Naive thymus-derived CD8-positive, alpha-beta T cell (primary cell): ENCODE results near the gene TRABD2B. TPM values are rescaled to one million over a fixed set of nuclear protein-coding genes. Genes with fewer than 3 reads are reported as not detected.

ENCODE experiments used
- ATAC-seq, 2 donors: fragments of 150-1000 bp; cut with Tn5 transposase in 1 of 2; sonication (Bioruptor Pico), chemical (Tn5 transposase) in 1 of 2; 1 replicate in 1 of 2; 2 replicates in 1 of 2; pipeline ENCODE4 v1.10.0; 2021; ENCODE audit warnings: mild to moderate bottlenecking in 2 of 2, moderate library complexity in 2 of 2
- POLR2A ChIA-PET: fragments of 350-600 bp; sonication (Branson Sonifier 250); formaldehyde crosslinking; loops from one replicate; lab custom pipeline; 2021; ENCODE audit warnings: antibody characterized with exemption; lab: Charles Lee
- DNase-seq, 10 donors: peaks; one replicate each; pipeline versions ENCODE4 v3.0.0 to v3.0.0-alpha.2; 2020 to 2022
- H3K27ac Mint-ChIP-seq, 10 donors: one replicate each; pipeline ENCODE4 v1.8.0; 2020 to 2022; ENCODE audit warnings: mild to moderate bottlenecking in 10 of 10, mixed read lengths in 10 of 10, moderate library complexity in 4 of 10, inconsistent platforms in 1 of 10
- H3K27me3 Mint-ChIP-seq, 5 donors: one replicate each; pipeline ENCODE4 v1.8.0; 2021 to 2022; ENCODE audit warnings: mixed read lengths in 5 of 5
- H3K36me3 Mint-ChIP-seq, 3 donors: one replicate each; pipeline ENCODE4 v1.8.0; 2020 to 2022; ENCODE audit warnings: mixed read lengths in 3 of 3, mild to moderate bottlenecking in 2 of 3, inconsistent platforms in 1 of 3
- H3K4me1 Mint-ChIP-seq, 4 donors: one replicate each; pipeline ENCODE4 v1.8.0; 2021 to 2022; ENCODE audit warnings: mixed read lengths in 4 of 4
- H3K4me3 Mint-ChIP-seq, 10 donors: one replicate each; pipeline ENCODE4 v1.8.0; 2020 to 2022; ENCODE audit warnings: mild to moderate bottlenecking in 10 of 10, mixed read lengths in 10 of 10, moderate library complexity in 6 of 10, inconsistent platforms in 1 of 10
- H3K9me3 Mint-ChIP-seq, 9 donors: one replicate each; pipeline ENCODE4 v1.8.0; 2020 to 2022; ENCODE audit warnings: mixed read lengths in 9 of 9, mild to moderate bottlenecking in 3 of 9, inconsistent platforms in 1 of 9, moderate library complexity in 1 of 9
- polyA plus RNA-seq, 3 donors: library from polyadenylated mRNA; unstranded; fragments of 300-500 nt; fragmentation: Illumina TruSeq; gene quantifications; one replicate each; pipeline ENCODE4 v1.2.3, GENCODE V29; 2021
- total RNA-seq, 8 experiments: library from RNA in 2 of 8; stranded (reverse) in 2 of 8; gene quantifications; one replicate each; pipeline ENCODE4 v1.2.3 and lab custom pipeline; 2021 to 2026

The TRABD2B gene
- total and polyA plus RNA-seq, 5 experiments from 2014 or later: not detected

DNA sequence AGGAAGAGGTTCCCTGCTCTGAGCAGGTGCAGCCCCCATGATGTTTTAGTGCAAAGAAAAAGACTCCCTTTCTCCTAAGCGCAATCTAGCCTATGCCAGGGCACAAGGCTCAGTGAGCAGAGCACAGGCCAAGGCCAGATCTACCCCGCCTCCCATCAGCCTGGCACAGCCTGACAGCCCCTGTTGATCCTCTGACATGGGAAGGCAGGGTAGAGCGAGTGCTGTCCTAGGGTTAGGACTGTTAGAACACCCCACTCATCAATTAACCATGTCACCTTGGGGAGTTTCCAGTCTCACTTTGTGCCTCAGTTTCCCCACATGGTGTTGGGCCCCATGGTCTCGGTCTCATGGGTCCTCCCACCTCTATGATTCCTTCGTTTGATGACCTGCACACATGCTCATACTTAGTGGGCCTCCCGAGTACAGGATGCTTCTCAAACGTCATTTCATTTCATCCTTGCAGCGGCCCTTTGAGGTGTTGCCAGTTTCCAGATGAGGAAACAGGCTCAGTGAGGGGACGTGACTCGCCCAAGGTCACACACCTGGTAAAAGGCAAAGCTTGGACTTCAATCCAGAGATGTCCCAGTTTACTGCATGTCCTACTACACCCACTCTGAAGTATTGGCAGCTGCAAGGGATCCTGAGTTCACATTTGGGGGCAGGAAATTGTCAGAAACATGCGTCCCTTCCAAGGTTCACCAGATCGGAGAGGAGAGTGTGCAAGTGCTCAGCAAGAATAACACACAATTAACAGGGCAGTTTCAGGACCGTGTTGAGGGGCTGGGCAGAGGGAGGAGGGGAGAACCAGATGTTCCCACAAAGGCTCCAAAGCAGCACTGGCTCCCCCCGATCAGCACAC, 213.3 kb downstream of the TRABD2B start:
- peaks cover 1 to 23% (median 11%) of the 10 kb centered on the region in 5 donors for H3K27me3 Mint-ChIP-seq
- peak overlapping the region in 1 of 10 donors; percentile 84 for H3K27ac Mint-ChIP-seq
- DNase-seq: no peak
- POLR2A ChIA-PET: no interaction called here
- no peaks in the 10 kb centered on the region for H3K9me3 Mint-ChIP-seq
- no peak overlapping the region for H3K4me3 Mint-ChIP-seq
- no peaks in the 10 kb centered on the region for H3K4me1 Mint-ChIP-seq
- no peaks in the 10 kb centered on the region for H3K36me3 Mint-ChIP-seq
- no peak for ATAC-seq

DNA sequence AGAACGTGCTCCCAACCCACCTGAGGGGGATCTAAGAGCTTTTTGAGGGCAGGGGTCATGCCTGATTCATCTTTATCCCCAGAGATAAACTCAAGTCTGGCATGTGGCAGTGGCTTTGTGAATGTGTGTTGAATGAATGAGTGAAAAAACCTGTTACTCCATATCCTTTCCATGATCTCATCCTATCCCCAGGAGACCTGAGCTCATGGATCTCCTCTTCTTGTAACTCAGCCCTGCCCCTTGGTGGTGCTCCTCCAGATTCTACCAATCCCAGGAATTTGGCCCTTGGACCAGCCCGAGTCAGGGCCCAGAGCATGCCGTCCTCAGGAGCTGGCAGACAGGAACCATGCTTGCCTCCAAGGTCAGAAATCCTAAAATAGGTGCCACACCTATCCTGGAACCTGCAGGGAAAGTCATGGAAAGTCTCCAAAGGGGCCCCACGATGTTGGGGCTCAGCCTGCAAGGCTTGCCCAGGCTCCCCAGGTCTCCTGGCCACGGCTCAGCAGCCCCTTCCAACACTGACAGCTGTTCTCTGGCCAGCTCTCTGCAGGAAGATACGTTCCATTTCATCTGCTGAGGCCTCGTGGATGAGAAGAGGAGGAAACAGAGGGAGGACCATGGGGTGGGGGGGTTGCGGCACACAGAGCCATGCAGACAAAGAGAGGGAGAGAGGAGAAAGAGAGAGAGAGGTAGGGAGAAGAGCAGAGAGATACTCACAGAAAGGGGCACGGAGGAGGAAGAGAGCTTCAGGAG, 214.6 kb downstream of the TRABD2B start:
- Mint-ChIP-seq H3K27ac (no peak overlapping the region), H3K9me3 (no peaks in the 10 kb centered on the region), H3K4me1 (no peaks in the 10 kb centered on the region), H3K27me3 (peaks cover 0 to 26% (median 17%) of the 10 kb centered on the region in 5 donors), H3K36me3 (no peaks in the 10 kb centered on the region), H3K4me3 (no peak overlapping the region)
- POLR2A ChIA-PET: no interaction called here
- ATAC-seq (no peak), DNase-seq (no peak)

DNA sequence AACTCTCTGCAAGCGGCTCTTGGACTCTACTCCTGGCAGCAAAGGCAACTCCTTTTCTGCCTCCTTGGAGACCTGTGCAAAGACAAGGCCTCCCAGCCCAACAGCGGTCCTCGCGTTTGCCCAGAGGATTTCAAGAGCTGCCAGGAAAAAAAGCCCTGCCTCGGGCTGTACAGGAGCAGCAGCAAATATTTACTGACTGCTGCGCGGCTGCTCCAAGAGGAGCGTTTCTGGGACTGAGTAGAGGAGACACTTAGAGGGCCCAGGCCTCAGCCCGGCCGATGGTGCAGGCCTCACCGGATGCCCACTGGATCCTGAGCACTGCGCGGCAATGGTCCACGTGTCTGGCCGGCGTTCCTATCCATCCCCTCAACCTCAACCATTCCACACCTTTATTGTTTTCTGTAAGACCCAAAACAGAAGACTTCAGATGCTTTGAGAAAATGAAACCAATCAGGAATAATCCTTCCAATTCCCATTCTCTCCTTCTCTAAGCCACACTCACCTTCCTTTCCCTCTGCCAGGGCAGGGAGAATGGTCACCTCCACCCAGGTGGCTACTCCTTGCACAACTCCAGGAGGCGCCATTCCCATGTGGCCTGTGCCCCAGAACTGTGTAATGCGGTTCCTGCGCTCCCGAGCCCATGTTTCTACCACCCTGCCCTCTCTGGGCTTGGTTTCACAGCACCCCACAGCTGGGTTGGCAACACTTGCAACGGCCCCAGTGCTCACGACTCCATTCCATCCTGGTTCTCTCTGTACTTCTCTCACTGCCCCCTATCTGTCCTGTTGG, 215.8 kb downstream of the TRABD2B start:
- Mint-ChIP-seq H3K27me3 (peaks cover 0 to 30% (median 14%) of the 10 kb centered on the region in 5 donors), H3K9me3 (no peaks in the 10 kb centered on the region), H3K27ac (no peak overlapping the region), H3K36me3 (no peaks in the 10 kb centered on the region), H3K4me1 (no peaks in the 10 kb centered on the region), H3K4me3 (no peak overlapping the region)
- ATAC-seq: no peak
- POLR2A ChIA-PET: no interaction called here
- DNase-seq: no peak

- H3K9me3 Mint-ChIP-seq: no peaks in the 10 kb centered on the region
- H3K4me3 Mint-ChIP-seq: no peak overlapping the region
- ATAC-seq: no peak
- POLR2A ChIA-PET: no interaction called here
- DNase-seq: no peak
- peaks cover 0 to 30% (median 14%) of the 10 kb centered on the region in 5 donors for H3K27me3 Mint-ChIP-seq
- H3K4me1 Mint-ChIP-seq: no peaks in the 10 kb centered on the region
- no peaks in the 10 kb centered on the region for H3K36me3 Mint-ChIP-seq
- no peak overlapping the region for H3K27ac Mint-ChIP-seq
Measured at GRCh38 chr1:47780469-47780995, 216.7 kb downstream of the TRABD2B start.

- POLR2A ChIA-PET: no interaction called here
- H3K4me1 Mint-ChIP-seq: no peaks in the 10 kb centered on the region
- H3K27ac Mint-ChIP-seq: no peak overlapping the region
- H3K9me3 Mint-ChIP-seq: no peaks in the 10 kb centered on the region
- DNase-seq (no peak), ATAC-seq (no peak)
- H3K4me3 Mint-ChIP-seq: no peak overlapping the region
- no peaks in the 10 kb centered on the region for H3K36me3 Mint-ChIP-seq
- H3K27me3 Mint-ChIP-seq: peaks cover 0 to 30% (median 14%) of the 10 kb centered on the region in 5 donors
Measured at GRCh38 chr1:47779613-47780012, 217.6 kb downstream of the TRABD2B start.

GRCh38 chr1:47778280-47778679, 218.9 kb downstream of the TRABD2B start:
- no peaks in the 10 kb centered on the region for H3K36me3 Mint-ChIP-seq

GRCh38 chr1:47777322-47777721, 219.9 kb downstream of the TRABD2B start:
- Mint-ChIP-seq H3K36me3 (no peaks in the 10 kb centered on the region), H3K27ac (no peak overlapping the region), H3K9me3 (no peaks in the 10 kb centered on the region), H3K4me3 (no peak overlapping the region), H3K27me3 (peaks cover 0 to 23% (median 9%) of the 10 kb centered on the region in 5 donors), H3K4me1 (no peaks in the 10 kb centered on the region)
- POLR2A ChIA-PET: no interaction called here
- DNase-seq (no peak), ATAC-seq (no peak)

More at GRCh38 chr1:47778280-47778679, 218.9 kb downstream of the TRABD2B start:
- no peak for DNase-seq
- no peak for ATAC-seq
- POLR2A ChIA-PET: no interaction called here
- Mint-ChIP-seq H3K27ac (no peak overlapping the region), H3K9me3 (no peaks in the 10 kb centered on the region), H3K4me3 (no peak overlapping the region), H3K4me1 (no peaks in the 10 kb centered on the region), H3K27me3 (peaks cover 0 to 30% (median 12%) of the 10 kb centered on the region in 5 donors)

GRCh38 chr1:47776667-47777131, 220.5 kb downstream of the TRABD2B start:
- no peak for ATAC-seq
- POLR2A ChIA-PET: no interaction called here
- DNase-seq: no peak
- Mint-ChIP-seq H3K4me3 (no peak overlapping the region), H3K27me3 (peaks cover 0 to 22% (median 6%) of the 10 kb centered on the region in 5 donors), H3K4me1 (no peaks in the 10 kb centered on the region), H3K27ac (no peak overlapping the region), H3K9me3 (no peaks in the 10 kb centered on the region), H3K36me3 (no peaks in the 10 kb centered on the region)

GRCh38 chr1:47774986-47775834, 222.0 kb downstream of the TRABD2B start:
- Mint-ChIP-seq H3K9me3 (no peaks in the 10 kb centered on the region), H3K36me3 (no peaks in the 10 kb centered on the region), H3K4me1 (no peaks in the 10 kb centered on the region), H3K4me3 (no peak overlapping the region), H3K27ac (no peak overlapping the region), H3K27me3 (peaks cover 0 to 28% (median 7%) of the 10 kb centered on the region in 5 donors)
- ATAC-seq (no peak), DNase-seq (no peak)
- POLR2A ChIA-PET: no interaction called here

DNA sequence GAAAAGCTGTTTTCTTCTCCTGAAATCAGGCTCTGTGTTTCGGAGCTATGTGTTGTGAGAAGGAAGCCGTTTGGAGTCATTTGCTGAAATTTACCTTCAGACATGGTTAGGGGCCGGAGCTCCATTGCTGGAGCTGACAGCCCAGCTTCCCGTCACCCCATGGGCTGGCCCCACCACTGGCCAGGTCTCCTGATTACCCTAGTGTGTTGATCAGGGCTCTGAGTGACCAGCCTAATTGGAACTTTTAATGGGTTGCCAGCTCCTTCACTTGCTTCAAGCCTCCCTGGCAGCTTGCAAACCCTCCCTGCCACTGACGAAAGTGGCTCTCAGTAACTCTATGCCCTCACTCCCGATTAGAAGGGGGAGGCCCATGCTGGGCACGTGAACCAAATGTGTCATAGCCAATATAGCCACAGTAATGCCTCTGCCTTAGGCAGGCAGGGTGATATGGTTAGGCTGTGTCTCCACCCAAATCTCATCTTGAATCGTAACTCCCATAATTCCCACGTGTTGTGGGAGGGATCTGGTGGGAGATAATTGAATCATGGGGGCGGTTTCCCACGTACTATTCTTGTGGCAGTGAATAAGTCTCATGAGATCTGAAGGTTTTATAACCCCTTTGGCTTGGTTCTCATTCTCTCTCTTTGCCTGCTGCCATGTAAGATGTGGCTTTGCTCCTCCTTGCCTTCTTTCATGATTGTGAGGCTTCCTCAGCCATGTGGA, 224.1 kb downstream of the TRABD2B start:
- POLR2A ChIA-PET: no interaction called here
- Mint-ChIP-seq H3K36me3 (no peaks in the 10 kb centered on the region), H3K27me3 (peaks cover 0 to 22% (median 9%) of the 10 kb centered on the region in 5 donors), H3K4me3 (no peak overlapping the region), H3K27ac (no peak overlapping the region), H3K4me1 (no peaks in the 10 kb centered on the region), H3K9me3 (no peaks in the 10 kb centered on the region)
- ATAC-seq (no peak), DNase-seq (no peak)

DNA sequence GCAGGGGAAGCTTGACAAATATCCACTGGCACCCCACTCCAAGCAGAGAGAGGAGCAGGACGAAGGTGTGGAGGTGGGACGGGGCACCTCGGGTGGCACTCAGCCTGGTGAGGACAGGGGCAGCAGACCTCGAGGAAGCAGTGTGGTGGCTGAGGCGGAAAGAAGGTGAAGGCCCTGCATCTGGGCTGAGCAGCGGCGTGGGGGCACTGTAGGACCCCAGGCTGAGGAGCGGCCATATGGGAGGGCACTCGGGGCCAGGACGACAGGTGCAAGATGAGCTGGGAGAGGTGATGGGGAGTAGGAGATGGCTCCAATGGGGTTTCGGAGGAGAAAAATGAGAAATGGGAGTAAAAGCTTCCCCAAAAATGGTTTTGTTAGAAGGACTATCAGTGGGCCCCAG, 224.9 kb downstream of the TRABD2B start:
- Mint-ChIP-seq H3K4me3 (no peak overlapping the region), H3K4me1 (no peaks in the 10 kb centered on the region), H3K27ac (no peak overlapping the region), H3K27me3 (peaks cover 0 to 14% (median 4%) of the 10 kb centered on the region in 5 donors), H3K9me3 (no peaks in the 10 kb centered on the region), H3K36me3 (no peaks in the 10 kb centered on the region)
- POLR2A ChIA-PET: no interaction called here
- ATAC-seq (no peak), DNase-seq (no peak)
